ENCODE measurements around the gene APAF1.
A peak's percentile ranks its signal among the peaks of the same experiment; 100 is the strongest.

GRCh38 chr12:98725476-98726247 lies 80.6 kb downstream of the APAF1 start:
- TF ChIP-seq, protein P1, sequence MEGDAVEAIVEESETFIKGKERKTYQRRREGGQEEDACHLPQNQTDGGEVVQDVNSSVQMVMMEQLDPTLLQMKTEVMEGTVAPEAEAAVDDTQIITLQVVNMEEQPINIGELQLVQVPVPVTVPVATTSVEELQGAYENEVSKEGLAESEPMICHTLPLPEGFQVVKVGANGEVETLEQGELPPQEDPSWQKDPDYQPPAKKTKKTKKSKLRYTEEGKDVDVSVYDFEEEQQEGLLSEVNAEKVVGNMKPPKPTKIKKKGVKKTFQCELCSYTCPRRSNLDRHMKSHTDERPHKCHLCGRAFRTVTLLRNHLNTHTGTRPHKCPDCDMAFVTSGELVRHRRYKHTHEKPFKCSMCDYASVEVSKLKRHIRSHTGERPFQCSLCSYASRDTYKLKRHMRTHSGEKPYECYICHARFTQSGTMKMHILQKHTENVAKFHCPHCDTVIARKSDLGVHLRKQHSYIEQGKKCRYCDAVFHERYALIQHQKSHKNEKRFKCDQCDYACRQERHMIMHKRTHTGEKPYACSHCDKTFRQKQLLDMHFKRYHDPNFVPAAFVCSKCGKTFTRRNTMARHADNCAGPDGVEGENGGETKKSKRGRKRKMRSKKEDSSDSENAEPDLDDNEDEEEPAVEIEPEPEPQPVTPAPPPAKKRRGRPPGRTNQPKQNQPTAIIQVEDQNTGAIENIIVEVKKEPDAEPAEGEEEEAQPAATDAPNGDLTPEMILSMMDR (IDR thresholded peaks at IDR 0.05), result peak in 2 of 5 experiments; percentile 14 to 19
- TF ChIP-seq POLR2A (IDR thresholded peaks at IDR 0.05), result no peak
